ENCODE measurements around the gene TMEM158.

Gene TMEM158

GRCh38 chr3:45199837-45200648, 26.0 kb downstream of the TMEM158 start:
- DNase-seq (ENCODE audit: low read depth), result peak; percentile 56

DNA sequence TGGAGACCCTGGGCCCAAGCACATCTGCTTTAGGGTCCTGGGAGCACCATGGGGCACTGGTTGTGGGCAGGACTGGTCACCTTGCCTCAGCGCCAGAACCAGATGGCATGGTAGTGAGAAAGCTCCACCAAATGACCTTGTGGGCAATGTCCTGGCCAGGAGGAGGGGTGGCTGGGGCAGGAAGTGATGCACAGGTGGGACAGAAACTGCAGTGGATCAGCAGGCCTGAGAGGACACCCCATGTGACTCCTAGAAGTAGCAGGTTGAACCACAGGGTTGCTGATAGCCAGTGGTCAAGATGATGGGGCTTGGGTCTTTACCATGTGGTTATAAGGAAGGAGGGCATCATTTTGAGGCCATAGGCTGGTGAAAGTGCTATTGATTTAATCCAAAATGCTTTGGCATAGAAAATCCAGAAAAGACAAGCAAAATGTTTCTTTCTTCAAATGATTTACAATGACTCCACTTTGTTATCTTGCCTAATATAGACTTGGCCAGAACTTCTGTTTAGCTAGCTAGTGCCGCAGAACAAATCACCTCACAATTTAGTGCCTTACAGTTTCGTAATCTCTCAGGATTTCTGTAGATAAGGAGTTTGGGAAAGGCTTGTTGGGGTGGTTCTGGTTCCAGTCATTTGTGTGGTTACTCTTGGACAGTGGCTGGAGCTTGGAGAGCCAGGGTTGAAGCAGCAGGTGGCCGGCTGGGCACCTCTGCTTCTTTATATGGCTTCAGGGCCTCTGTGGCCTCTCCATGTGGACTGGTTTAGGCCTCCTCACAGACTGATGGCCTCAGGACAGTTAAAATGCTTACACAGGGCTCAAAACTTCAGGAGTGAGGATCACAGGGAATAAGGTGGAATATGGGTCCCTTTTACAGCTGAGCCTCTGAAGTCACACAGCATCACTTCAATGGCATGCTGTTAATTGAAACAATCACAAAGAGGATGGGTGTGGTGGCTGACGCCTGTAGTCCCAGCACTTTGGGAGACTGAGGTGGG, 27.5 kb downstream of the TMEM158 start:
- DNase-seq (ENCODE audit: low read depth), result no peak

DNA sequence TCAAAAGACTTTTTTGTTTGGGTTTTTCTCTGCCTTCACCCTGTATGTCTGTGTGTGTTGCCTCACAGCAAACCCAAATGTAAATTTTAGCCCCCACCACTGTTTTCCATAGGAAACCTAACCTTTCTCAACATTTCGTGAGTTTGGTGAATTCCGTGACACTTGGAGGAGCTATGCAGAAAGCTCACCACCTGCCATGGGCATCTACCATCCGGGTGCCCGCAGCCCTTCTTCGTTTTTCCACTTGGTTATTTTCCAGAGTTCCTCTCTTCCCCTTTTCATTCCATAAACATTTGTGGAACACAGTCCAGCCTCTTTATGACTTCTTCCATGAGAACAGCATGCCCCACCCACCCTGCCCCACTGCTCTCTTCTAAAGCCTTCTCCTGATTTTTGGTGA, 31.3 kb downstream of the TMEM158 start:
- DNase-seq (ENCODE audit: low read depth), result no peak

- DNase-seq (ENCODE audit: low read depth), result no peak
These were observed 34.1 kb downstream of the TMEM158 start for GRCh38 chr3:45191924-45192417.

- DNase-seq (ENCODE audit: low read depth), result no peak
These were observed 34.7 kb downstream of the TMEM158 start for GRCh38 chr3:45191424-45191823.

- no peak for DNase-seq (ENCODE audit: low read depth)
These were observed 37.1 kb downstream of the TMEM158 start for GRCh38 chr3:45188719-45189659.

DNA sequence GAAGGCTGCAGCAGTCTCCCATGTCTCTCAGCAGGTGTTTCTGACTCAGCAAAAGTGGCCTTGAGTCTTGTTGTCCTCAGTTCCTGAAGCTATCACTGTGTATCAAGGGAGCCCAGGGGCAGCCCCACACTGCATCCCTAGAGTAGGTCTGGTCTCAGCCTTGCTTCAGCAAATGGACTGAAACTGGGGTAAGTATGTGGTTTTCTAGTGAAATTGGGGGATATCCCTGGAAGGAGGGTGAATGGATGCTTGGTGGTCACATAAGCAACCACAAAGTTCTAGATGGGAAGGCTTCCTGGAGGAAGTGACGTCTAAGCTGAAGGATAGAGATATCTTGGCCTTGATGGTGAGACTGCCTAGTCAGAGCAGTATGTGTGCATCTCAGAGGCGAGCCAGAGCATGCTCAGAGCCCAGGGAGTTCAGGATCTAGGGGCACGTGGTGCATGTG, 38.4 kb downstream of the TMEM158 start:
- DNase-seq (ENCODE audit: low read depth), result no peak

GRCh38 chr3:45186871-45187270, 39.2 kb downstream of the TMEM158 start:
- DNase-seq (ENCODE audit: low read depth), result no peak

DNA sequence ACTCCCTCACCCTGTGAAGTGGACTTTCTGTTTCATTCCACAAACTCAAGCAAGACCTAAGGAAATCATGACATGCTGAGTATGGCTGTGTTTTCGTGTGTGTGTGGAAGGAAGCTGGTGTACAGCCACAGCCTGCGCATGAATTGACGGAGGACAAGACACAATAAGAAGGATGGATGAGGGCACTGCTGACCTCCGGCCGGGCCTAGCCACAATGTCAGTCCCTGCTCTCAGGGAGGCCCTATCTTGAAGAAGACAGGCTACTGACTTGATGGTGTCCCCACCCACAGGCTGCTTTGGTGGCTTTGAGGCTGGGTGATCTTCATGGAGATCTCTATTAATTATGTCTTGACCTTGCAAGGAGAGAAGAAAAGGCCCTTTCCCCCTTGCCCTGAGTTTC, 40.6 kb downstream of the TMEM158 start:
- no peak for DNase-seq (ENCODE audit: low read depth)

- DNase-seq (ENCODE audit: low read depth), result no peak
These were observed 41.0 kb downstream of the TMEM158 start for GRCh38 chr3:45185052-45185451.

GRCh38 chr3:45183872-45184262, 42.2 kb downstream of the TMEM158 start:
- no peak for DNase-seq (ENCODE audit: low read depth)

DNA sequence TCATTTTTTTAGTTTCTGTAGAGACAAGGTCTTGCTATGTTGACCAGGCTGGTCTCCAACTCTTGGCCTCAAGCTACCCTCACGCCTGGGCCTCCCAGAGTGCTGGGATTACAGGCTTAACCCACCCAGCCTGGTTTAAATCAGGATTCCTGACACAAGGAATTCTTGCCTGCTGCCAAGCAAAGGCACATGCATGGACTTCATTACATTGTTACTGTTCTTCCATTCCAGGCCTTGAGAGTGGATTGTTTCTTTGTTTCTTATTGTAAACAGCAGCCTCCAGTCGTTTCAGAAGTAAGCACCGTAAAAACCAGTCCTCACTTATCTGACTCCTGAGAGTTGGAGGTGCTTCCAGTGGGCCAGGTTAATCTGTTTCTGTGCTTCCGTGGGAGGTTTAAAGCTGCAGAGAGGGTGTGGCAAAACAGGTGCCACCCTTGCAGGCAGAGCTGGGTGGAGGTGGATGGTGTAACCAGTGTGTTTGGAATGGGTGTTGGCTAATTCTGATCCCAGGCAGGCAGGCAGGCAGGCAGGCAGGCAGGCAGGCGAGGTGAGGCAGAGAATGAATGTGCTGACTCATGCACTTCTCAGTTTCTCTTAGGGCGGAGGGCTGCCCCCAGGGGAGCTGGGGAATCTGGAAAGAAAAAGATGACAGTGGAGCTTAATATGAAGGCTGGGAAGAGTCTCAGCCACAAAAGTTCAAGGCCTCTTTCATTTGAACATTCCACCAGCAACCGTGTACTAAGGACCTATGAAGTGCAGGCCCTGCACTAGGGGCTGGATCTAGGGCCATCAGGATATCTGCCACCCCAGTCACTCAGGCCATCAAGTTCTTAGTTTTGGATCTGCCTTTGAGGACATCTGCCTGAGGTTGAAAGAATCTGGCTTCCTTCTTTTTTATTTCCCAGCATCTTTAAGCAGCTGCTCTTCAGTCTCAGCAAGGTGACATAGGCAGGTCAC, 42.9 kb downstream of the TMEM158 start:
- peak; percentile 65 for DNase-seq (ENCODE audit: low read depth)

DNA sequence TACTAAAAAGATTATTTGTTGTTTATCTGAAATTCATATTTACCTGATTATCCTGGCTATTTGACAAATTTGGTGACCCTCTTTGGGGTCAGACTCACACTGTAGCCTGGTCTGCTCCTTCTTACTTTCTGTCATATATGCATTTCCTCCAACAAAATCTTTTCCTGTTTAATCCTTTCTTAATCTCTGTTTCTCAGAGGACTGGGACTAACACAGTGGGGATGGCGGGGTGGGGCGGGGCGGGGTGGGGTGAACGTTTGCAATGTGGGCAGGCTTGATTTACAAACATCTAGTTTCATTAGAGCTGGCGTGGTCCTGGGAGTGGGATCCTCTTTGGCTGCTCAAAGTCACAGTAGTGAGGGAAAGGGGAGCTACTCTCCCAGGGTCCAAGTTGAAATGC, 44.6 kb downstream of the TMEM158 start:
- DNase-seq (ENCODE audit: low read depth), result no peak

GRCh38 chr3:45180899-45181298, 45.2 kb downstream of the TMEM158 start:
- DNase-seq (ENCODE audit: low read depth), result no peak

GRCh38 chr3:45180051-45180450, 46.0 kb downstream of the TMEM158 start:
- no peak for DNase-seq (ENCODE audit: low read depth)

GRCh38 chr3:45179163-45179562, 46.9 kb downstream of the TMEM158 start:
- DNase-seq (ENCODE audit: low read depth), result no peak

DNA sequence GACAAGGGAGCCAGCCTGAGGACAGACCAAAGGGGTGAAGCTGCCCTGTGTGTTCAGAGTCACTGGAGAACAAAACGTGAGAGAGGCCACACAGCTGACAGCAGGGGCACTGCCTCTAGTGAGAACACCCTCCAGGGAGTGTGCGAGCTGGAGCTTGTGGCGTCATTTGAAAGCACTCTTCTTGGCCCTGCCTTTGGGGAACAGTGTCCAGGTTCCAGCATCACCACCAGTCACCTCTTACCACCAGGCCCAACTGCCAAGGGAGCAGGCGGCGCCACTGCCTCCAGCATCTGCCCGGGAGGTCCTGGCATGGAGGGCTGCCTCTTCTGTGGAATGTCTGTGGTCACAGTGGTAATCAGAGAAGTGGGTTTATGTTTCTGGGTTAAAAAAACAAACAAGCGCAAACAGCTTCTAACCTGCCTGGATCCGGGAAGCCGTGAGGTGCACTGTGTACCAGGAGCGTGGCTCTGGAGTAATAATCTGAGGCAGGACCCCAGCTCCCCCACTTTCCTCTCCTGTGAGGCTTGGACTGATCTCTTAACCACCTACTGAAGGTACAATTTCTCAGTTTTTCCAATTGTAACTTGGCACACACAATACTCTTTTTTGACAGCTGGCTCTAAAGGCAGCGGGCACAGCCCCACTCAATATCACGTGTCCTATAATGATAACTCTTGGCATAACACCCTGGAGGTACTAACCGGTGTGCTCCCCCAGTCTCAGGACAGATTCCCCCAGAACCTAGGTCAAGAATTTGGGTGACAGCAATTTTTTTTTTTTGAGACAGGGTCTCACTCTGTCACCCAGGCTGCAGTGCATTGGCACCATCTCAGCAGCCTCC, 47.7 kb downstream of the TMEM158 start:
- DNase-seq (ENCODE audit: low read depth), result no peak

GRCh38 chr3:45176912-45177311, 49.2 kb downstream of the TMEM158 start:
- no peak for DNase-seq (ENCODE audit: low read depth)

Measured in fibroblast of the conjunctiva (primary cell).